GM12891 (cell line): ENCODE results near the gene NECTIN2.

Source experiments
- POLR2A ChIP-seq: IDR thresholded peaks from 2 replicates; pipeline ENCODE4 v1.6.1; 2011; ENCODE audit warnings: low read depth, low read length, control low read depth
- POLR2AphosphoS5 ChIP-seq: IDR thresholded peaks from 2 replicates; pipeline ENCODE4 v1.6.1; 2011; ENCODE audit warnings: low read depth, low read length, control low read depth
- SPI1 ChIP-seq: IDR thresholded peaks from 2 replicates; pipeline ENCODE4 v1.6.1; 2011; ENCODE audit warnings: low read depth, low read length, control low read depth
- TAF1 ChIP-seq: IDR thresholded peaks from 2 replicates; pipeline ENCODE4 v1.6.1; 2011; ENCODE audit warnings: low read depth, low read length, control low read depth

DNA sequence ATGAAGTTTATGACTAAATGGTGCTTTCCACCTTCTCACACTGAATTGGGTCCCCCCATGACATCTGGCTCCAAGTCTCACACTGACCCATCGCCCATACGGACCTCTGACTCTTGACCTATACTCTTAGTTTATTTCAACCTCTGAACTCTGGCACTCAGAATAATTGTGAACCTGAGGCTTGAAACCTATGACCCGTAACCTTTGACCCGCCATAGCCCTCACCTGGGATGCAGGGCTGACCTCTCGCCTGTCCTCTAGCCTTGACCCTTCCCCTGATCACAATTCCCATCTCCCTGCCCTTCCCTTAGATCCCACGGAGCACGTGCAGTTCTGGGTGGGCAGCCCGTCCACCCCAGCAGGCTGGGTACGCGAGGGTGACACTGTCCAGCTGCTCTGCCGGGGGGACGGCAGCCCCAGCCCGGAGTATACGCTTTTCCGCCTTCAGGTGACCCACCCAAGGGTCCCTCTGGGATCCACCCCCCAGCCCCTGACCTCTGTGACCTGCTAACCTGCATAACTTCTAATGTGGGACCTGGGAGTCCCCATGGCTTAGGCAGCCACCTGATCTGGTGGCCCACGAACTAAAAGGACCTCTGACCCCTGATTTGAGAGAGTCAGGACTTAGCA, 32.1 kb upstream of the NECTIN2 start:
- TF ChIP-seq SPI1 (no peak), POLR2A (no peak), POLR2AphosphoS5 (no peak), TAF1 (no peak)
